Measurements from ENCODE around the gene KIF17. TPM values are rescaled to one million over a fixed set of nuclear protein-coding genes. Genes with fewer than 3 reads are reported as not detected.

The KIF17 gene
- total RNA-seq, 6 donors from 2014 or later = 4.2 to 12.6 (median 8.5) TPM

DNA sequence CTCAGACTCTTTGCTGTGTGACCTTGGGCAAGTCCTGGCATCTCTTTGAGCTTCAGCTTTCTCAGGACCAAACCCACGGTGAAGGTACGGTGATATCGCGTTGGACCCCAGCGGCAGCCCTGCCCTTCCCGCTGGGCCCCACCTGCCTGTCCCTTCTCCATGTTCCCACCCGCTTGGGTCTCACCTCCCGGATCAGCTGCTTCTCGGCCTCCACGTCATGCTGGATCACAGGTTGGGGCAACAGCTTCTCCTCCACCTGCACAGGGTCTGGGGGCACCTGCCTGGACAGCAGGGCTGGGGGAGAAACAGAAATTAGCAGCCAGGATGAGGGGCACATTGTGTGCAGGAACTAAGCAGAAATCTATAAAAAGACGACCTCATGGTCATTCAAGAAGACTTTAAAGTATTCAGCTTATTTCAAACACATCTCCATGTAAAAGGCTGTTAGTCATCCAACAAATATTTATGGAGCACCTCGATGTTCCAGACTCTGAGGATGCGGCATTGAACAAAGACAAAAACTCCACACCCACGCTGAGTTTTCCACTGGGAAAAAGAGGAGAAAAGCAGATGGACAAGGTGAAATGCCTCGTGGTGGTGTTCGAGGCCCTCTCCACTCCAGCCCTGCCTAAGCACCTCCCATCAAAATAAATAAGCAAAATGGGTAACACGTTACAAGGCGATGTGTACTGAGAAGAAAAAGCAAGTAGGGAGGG lies 19.5 kb downstream of the KIF17 start:
- no peaks in the 10 kb centered on the region for H3K9me3 ChIP-seq
- 82 to 86% methylated on average over 8 to 17 of the region's 18 CpGs for whole genome bisulfite sequencing, 2 donors
- no peak overlapping the region for H3K27ac ChIP-seq
- H3K4me1 ChIP-seq = peaks cover 6 to 14% (median 8%) of the 10 kb centered on the region in 4 donors
- no peak for TF ChIP-seq POLR2A (IDR thresholded peaks at IDR 0.05)
- TF ChIP-seq POLR2AphosphoS5 (IDR thresholded peaks at IDR 0.05) = no peak
- TF ChIP-seq, protein P1, sequence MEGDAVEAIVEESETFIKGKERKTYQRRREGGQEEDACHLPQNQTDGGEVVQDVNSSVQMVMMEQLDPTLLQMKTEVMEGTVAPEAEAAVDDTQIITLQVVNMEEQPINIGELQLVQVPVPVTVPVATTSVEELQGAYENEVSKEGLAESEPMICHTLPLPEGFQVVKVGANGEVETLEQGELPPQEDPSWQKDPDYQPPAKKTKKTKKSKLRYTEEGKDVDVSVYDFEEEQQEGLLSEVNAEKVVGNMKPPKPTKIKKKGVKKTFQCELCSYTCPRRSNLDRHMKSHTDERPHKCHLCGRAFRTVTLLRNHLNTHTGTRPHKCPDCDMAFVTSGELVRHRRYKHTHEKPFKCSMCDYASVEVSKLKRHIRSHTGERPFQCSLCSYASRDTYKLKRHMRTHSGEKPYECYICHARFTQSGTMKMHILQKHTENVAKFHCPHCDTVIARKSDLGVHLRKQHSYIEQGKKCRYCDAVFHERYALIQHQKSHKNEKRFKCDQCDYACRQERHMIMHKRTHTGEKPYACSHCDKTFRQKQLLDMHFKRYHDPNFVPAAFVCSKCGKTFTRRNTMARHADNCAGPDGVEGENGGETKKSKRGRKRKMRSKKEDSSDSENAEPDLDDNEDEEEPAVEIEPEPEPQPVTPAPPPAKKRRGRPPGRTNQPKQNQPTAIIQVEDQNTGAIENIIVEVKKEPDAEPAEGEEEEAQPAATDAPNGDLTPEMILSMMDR (IDR thresholded peaks at IDR 0.05) = no peak
- TF ChIP-seq EP300 (IDR thresholded peaks at IDR 0.05) = no peak
- H3K27me3 ChIP-seq = no peaks in the 10 kb centered on the region
- ATAC-seq (ENCODE audit: low FRiP score in 2 of 2) (no peak), DNase-seq (peak in 1 of 2 donors; percentile 55)
- no peaks in the 10 kb centered on the region for H3K36me3 ChIP-seq
- no peak overlapping the region for H3K4me3 ChIP-seq

DNA sequence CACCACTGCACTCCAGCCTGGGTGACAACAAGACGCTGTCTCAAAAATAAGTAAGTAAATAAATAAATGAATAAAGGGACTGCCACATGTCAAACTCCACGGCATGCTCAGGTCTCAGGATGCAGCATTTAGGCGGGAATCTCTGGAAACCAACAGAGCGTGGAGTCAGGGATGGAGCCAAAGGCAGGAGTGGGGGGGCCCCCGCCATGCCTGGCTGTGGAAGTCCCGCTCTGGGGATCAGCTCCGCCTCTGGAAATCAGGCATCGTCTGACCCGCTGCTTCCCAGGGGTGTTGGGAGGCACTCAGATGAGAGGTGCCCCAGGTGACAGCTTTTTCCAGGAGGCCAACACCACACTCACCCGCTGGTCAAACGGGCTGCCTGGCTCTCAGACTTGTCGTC lies 20.2 kb downstream of the KIF17 start:
- H3K4me3 ChIP-seq = no peak overlapping the region
- H3K36me3 ChIP-seq = no peaks in the 10 kb centered on the region
- DNase-seq (no peak), ATAC-seq (ENCODE audit: low FRiP score in 2 of 2) (no peak)
- H3K27me3 ChIP-seq = no peaks in the 10 kb centered on the region
- 82 to 91% methylated on average over 10 to 12 of the region's 12 CpGs for WGBS, 2 donors
- H3K4me1 ChIP-seq = peaks cover 6 to 14% (median 8%) of the 10 kb centered on the region in 4 donors
- peak overlapping the region in 1 of 4 donors; percentile 84 for H3K27ac ChIP-seq
- no peaks in the 10 kb centered on the region for H3K9me3 ChIP-seq
- no peak for TF ChIP-seq POLR2AphosphoS5 (IDR thresholded peaks at IDR 0.05)
- TF ChIP-seq EP300 (IDR thresholded peaks at IDR 0.05) = no peak
- TF ChIP-seq, protein P1 (IDR thresholded peaks at IDR 0.05) = no peak

DNA sequence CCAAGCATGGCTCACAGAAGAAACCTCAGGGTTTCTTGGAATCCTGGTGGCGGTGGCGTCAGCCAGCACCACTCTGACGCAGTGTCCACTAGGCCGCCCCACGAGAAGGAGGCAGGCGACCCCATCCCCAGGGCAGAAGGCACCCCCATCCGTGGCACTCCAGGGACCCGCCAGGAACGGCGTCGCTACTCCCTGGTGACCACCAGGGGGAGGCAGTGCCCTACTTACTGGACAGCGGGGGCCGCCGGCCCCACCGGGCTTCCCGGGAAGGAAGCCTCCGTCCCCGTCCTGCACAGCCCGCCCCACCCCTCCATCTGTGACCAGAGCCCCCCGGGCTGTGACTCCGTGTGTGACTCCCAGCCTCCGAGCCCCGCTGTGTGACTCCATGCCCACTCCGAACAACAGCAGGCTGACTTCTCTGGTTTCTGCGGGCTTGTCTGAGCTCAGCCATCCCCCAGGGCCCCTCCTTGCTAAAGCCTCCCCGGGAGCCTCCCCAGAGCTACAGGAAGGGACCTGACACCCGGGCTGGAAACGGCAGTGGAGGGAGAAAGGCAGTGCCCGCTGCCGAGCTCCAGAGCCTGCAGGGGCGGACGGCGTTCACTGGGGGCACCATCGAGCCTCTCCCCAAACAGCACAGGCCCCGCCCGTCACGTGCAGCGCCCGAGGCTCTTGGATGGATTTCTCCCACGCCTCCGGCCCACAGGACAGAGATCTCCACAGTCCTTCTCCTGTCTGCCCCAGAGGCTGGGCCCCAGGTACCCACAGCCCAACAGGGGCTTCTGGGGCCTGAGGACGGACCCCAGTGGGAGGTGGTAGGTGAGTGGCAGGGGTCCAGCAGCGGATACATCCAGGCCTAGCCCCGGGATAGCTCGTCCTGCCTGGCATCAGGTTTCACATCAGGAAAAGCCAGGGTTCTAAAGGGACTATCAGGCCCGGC lies 21.1 kb downstream of the KIF17 start:
- peak; percentile 87 to 94 for DNase-seq
- 3 to 7% methylated on average over 14 to 32 of the region's 46 CpGs for WGBS, 2 donors
- Histone ChIP-seq H3K27ac (peak overlapping the region; percentile 70 to 86 (median 80)), H3K4me1 (peaks cover 6 to 14% (median 8%) of the 10 kb centered on the region in 4 donors), H3K4me3 (peak overlapping the region; percentile 7 to 70 (median 56)), H3K36me3 (no peaks in the 10 kb centered on the region), H3K9me3 (no peaks in the 10 kb centered on the region), H3K27me3 (no peaks in the 10 kb centered on the region)
- TF ChIP-seq, protein P1 (IDR thresholded peaks at IDR 0.05) = peak; percentile 89 to 95 (median 92)
- TF ChIP-seq POLR2A (IDR thresholded peaks at IDR 0.05) (peak in 1 of 4 donors; percentile 15), EP300 (IDR thresholded peaks at IDR 0.05) (no peak), POLR2AphosphoS5 (IDR thresholded peaks at IDR 0.05) (peak in 1 of 2 donors; percentile 26)
- peak; percentile 93 to 95 for ATAC-seq (ENCODE audit: low FRiP score in 2 of 2)

DNA sequence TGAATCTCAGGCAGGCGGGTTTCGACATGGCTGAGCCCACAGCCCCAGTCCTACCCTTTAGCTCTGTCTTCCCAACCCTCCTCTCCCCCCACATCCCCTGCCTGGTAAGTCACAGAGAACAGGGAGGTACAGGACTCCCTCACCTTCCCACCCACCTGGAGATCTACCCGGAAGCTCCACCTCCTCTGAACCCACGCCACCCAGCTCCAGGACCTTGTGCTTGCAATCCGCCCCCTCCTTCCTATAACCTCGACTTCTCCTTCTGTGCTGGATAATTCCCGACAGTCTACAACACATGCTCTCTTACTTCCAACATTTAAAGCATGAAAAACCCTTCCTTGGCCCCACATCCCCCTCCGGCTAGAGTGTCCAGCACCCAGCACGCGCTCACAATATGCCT lies 22.3 kb downstream of the KIF17 start:
- WGBS, 2 donors = 77 to 87% methylated on average over 10 of the region's 10 CpGs
- ATAC-seq (ENCODE audit: low FRiP score in 2 of 2) = no peak
- no peak overlapping the region for H3K4me3 ChIP-seq
- DNase-seq = no peak
- TF ChIP-seq, protein P1 (IDR thresholded peaks at IDR 0.05) = no peak
- TF ChIP-seq EP300 (IDR thresholded peaks at IDR 0.05) (no peak), POLR2AphosphoS5 (IDR thresholded peaks at IDR 0.05) (no peak), POLR2A (IDR thresholded peaks at IDR 0.05) (no peak)
- H3K4me1 ChIP-seq = peaks cover 6 to 14% (median 8%) of the 10 kb centered on the region in 4 donors
- no peaks in the 10 kb centered on the region for H3K36me3 ChIP-seq
- no peaks in the 10 kb centered on the region for H3K9me3 ChIP-seq
- no peaks in the 10 kb centered on the region for H3K27me3 ChIP-seq
- no peak overlapping the region for H3K27ac ChIP-seq

All from upper lobe of left lung (tissue), 6 donors.